ENCODE results near the gene IL25.

Gene IL25

GRCh38 chr14:23377573-23378563, 5.3 kb downstream of the IL25 start:
- H3K27ac ChIP-seq (ENCODE audit: low read depth, low read length), result no peak overlapping the region
- no peak overlapping the region for H3K9ac ChIP-seq (ENCODE audit: low read length)
- H3K4me3 ChIP-seq (ENCODE audit: low read depth in 1 of 2, low read length in 2 of 2), result no peak overlapping the region
- no peaks in the 10 kb centered on the region for H3K27me3 ChIP-seq (ENCODE audit: control insufficient read depth in 1 of 2, insufficient read depth in 2 of 2, low read length in 2 of 2)
- no peaks in the 10 kb centered on the region for H3K9me3 ChIP-seq (ENCODE audit: low read length)
- H3K36me3 ChIP-seq (ENCODE audit: insufficient read depth, low read length), result no peaks in the 10 kb centered on the region
- no peaks in the 10 kb centered on the region for H3K4me1 ChIP-seq (ENCODE audit: insufficient read depth, low read length)

GRCh38 chr14:23378612-23379220, 6.1 kb downstream of the IL25 start:
- no peak overlapping the region for H3K9ac ChIP-seq (ENCODE audit: low read length)
- H3K9me3 ChIP-seq (ENCODE audit: low read length), result no peaks in the 10 kb centered on the region
- no peaks in the 10 kb centered on the region for H3K36me3 ChIP-seq (ENCODE audit: insufficient read depth, low read length)
- H3K4me3 ChIP-seq (ENCODE audit: low read depth in 1 of 2, low read length in 2 of 2), result no peak overlapping the region
- no peak overlapping the region for H3K27ac ChIP-seq (ENCODE audit: low read depth, low read length)
- H3K27me3 ChIP-seq (ENCODE audit: control insufficient read depth in 1 of 2, insufficient read depth in 2 of 2, low read length in 2 of 2), result no peaks in the 10 kb centered on the region
- H3K4me1 ChIP-seq (ENCODE audit: insufficient read depth, low read length), result no peaks in the 10 kb centered on the region

GRCh38 chr14:23379366-23380196, 7.0 kb downstream of the IL25 start:
- Histone ChIP-seq H3K9me3 (ENCODE audit: low read length) (no peaks in the 10 kb centered on the region), H3K27me3 (ENCODE audit: control insufficient read depth in 1 of 2, insufficient read depth in 2 of 2, low read length in 2 of 2) (no peaks in the 10 kb centered on the region), H3K36me3 (ENCODE audit: insufficient read depth, low read length) (no peaks in the 10 kb centered on the region), H3K4me1 (ENCODE audit: insufficient read depth, low read length) (no peaks in the 10 kb centered on the region), H3K4me3 (ENCODE audit: low read depth in 1 of 2, low read length in 2 of 2) (no peak overlapping the region), H3K27ac (ENCODE audit: low read depth, low read length) (no peak overlapping the region), H3K9ac (ENCODE audit: low read length) (no peak overlapping the region)

GRCh38 chr14:23380197-23380914, 7.7 kb downstream of the IL25 start:
- Histone ChIP-seq H3K4me3 (ENCODE audit: low read depth in 1 of 2, low read length in 2 of 2) (no peak overlapping the region), H3K9ac (ENCODE audit: low read length) (no peak overlapping the region), H3K9me3 (ENCODE audit: low read length) (no peaks in the 10 kb centered on the region), H3K27ac (ENCODE audit: low read depth, low read length) (no peak overlapping the region), H3K4me1 (ENCODE audit: insufficient read depth, low read length) (no peaks in the 10 kb centered on the region), H3K36me3 (ENCODE audit: insufficient read depth, low read length) (no peaks in the 10 kb centered on the region), H3K27me3 (ENCODE audit: control insufficient read depth in 1 of 2, insufficient read depth in 2 of 2, low read length in 2 of 2) (no peaks in the 10 kb centered on the region)

- H3K27ac ChIP-seq (ENCODE audit: low read depth, low read length), result no peak overlapping the region
- no peaks in the 10 kb centered on the region for H3K27me3 ChIP-seq (ENCODE audit: control insufficient read depth in 1 of 2, insufficient read depth in 2 of 2, low read length in 2 of 2)
- no peak overlapping the region for H3K9ac ChIP-seq (ENCODE audit: low read length)
Observed at GRCh38 chr14:23380976-23381375, 8.4 kb downstream of the IL25 start.

GRCh38 chr14:23381871-23382270, 9.3 kb downstream of the IL25 start:
- Histone ChIP-seq H3K27me3 (ENCODE audit: control insufficient read depth in 1 of 2, insufficient read depth in 2 of 2, low read length in 2 of 2) (no peaks in the 10 kb centered on the region), H3K4me1 (ENCODE audit: insufficient read depth, low read length) (no peaks in the 10 kb centered on the region), H3K9ac (ENCODE audit: low read length) (no peak overlapping the region), H3K36me3 (ENCODE audit: insufficient read depth, low read length) (no peaks in the 10 kb centered on the region), H3K9me3 (ENCODE audit: low read length) (no peaks in the 10 kb centered on the region), H3K27ac (ENCODE audit: low read depth, low read length) (no peak overlapping the region), H3K4me3 (ENCODE audit: low read depth in 1 of 2, low read length in 2 of 2) (no peak overlapping the region)

More at GRCh38 chr14:23380976-23381375, 8.4 kb downstream of the IL25 start:
- H3K4me3 ChIP-seq (ENCODE audit: low read depth in 1 of 2, low read length in 2 of 2), result no peak overlapping the region
- no peaks in the 10 kb centered on the region for H3K4me1 ChIP-seq (ENCODE audit: insufficient read depth, low read length)
- no peaks in the 10 kb centered on the region for H3K36me3 ChIP-seq (ENCODE audit: insufficient read depth, low read length)
- H3K9me3 ChIP-seq (ENCODE audit: low read length), result no peaks in the 10 kb centered on the region

- no peak overlapping the region for H3K4me3 ChIP-seq (ENCODE audit: low read depth in 1 of 2, low read length in 2 of 2)
- no peak overlapping the region for H3K27ac ChIP-seq (ENCODE audit: low read depth, low read length)
- H3K9me3 ChIP-seq (ENCODE audit: low read length), result no peaks in the 10 kb centered on the region
- H3K27me3 ChIP-seq (ENCODE audit: control insufficient read depth in 1 of 2, insufficient read depth in 2 of 2, low read length in 2 of 2), result no peaks in the 10 kb centered on the region
- no peaks in the 10 kb centered on the region for H3K4me1 ChIP-seq (ENCODE audit: insufficient read depth, low read length)
- no peaks in the 10 kb centered on the region for H3K36me3 ChIP-seq (ENCODE audit: insufficient read depth, low read length)
- H3K9ac ChIP-seq (ENCODE audit: low read length), result no peak overlapping the region
Observed at GRCh38 chr14:23382276-23382675, 9.7 kb downstream of the IL25 start.

- H3K9me3 ChIP-seq (ENCODE audit: low read length), result no peaks in the 10 kb centered on the region
- no peak overlapping the region for H3K27ac ChIP-seq (ENCODE audit: low read depth, low read length)
- no peaks in the 10 kb centered on the region for H3K4me1 ChIP-seq (ENCODE audit: insufficient read depth, low read length)
- no peaks in the 10 kb centered on the region for H3K27me3 ChIP-seq (ENCODE audit: control insufficient read depth in 1 of 2, insufficient read depth in 2 of 2, low read length in 2 of 2)
- no peak overlapping the region for H3K4me3 ChIP-seq (ENCODE audit: low read depth in 1 of 2, low read length in 2 of 2)
- H3K36me3 ChIP-seq (ENCODE audit: insufficient read depth, low read length), result no peaks in the 10 kb centered on the region
- no peak overlapping the region for H3K9ac ChIP-seq (ENCODE audit: low read length)
Observed at GRCh38 chr14:23382731-23383440, 10.3 kb downstream of the IL25 start.

- Histone ChIP-seq H3K4me3 (ENCODE audit: low read depth in 1 of 2, low read length in 2 of 2) (no peak overlapping the region), H3K27me3 (ENCODE audit: control insufficient read depth in 1 of 2, insufficient read depth in 2 of 2, low read length in 2 of 2) (no peaks in the 10 kb centered on the region), H3K9me3 (ENCODE audit: low read length) (no peaks in the 10 kb centered on the region), H3K36me3 (ENCODE audit: insufficient read depth, low read length) (no peaks in the 10 kb centered on the region), H3K27ac (ENCODE audit: low read depth, low read length) (no peak overlapping the region), H3K4me1 (ENCODE audit: insufficient read depth, low read length) (no peaks in the 10 kb centered on the region), H3K9ac (ENCODE audit: low read length) (no peak overlapping the region)
Observed at GRCh38 chr14:23384364-23385080, 11.9 kb downstream of the IL25 start.

- no peaks in the 10 kb centered on the region for H3K36me3 ChIP-seq (ENCODE audit: insufficient read depth, low read length)
Observed at GRCh38 chr14:23385244-23385641, 12.6 kb downstream of the IL25 start.

More at GRCh38 chr14:23385244-23385641, 12.6 kb downstream of the IL25 start:
- H3K4me1 ChIP-seq (ENCODE audit: insufficient read depth, low read length), result no peaks in the 10 kb centered on the region
- H3K27me3 ChIP-seq (ENCODE audit: control insufficient read depth in 1 of 2, insufficient read depth in 2 of 2, low read length in 2 of 2), result no peaks in the 10 kb centered on the region
- no peak overlapping the region for H3K4me3 ChIP-seq (ENCODE audit: low read depth in 1 of 2, low read length in 2 of 2)
- H3K9ac ChIP-seq (ENCODE audit: low read length), result no peak overlapping the region
- H3K9me3 ChIP-seq (ENCODE audit: low read length), result no peaks in the 10 kb centered on the region
- H3K27ac ChIP-seq (ENCODE audit: low read depth, low read length), result no peak overlapping the region

Measured in muscle layer of colon (tissue), 2 donors.